NCI-H1417 treated with DMSO at 0.1 percent for 48 hours (cell line): ENCODE data around the gene COQ10A.

ENCODE experiments used
- DNase-seq: peaks from one replicate; lab custom pipeline; 2025; lab: John Stamatoyannopoulos, UW

Gene COQ10A

DNA sequence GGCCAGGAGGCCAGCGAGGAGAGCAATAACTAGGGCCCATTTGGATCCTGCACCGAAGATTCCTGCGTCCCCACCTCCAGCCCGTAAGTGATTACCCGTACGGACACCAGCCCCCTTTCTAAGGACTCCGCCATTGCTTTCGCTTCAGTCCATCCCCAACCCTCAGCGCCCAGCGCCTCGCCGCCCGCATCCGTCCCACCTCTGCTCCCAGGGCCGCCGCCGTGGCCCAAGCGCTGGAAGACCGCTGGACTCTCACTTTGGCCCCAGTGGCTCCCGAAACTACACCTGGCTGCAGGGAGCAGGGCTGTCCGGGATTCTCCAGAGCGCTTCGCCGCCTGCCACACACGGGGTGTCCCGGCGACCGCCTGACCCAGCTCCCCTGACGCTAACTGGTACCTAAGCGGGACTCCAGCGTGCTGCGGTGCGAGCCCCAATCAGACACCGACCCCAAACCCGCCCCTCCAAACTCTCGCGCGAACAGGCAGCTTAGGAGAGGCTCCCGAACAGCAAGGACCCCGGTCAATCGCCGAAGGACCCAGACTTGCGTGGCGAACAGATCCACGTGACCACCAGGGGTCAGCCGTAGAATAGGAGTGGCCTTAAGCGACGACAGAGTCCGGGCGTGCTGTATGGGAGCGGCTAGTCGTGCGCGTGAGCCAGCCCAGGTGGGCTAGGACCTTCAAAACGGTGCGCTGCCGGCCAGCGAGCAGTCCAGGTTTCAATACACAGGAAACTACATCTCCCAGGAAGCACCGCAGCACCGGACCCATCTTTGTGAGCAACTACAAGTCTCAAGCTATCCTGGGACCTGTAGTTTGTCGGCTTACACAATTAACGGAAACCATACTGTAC, 49.1 kb downstream of the COQ10A start, which contains the start of gene CNPY2:
TSS of gene CNPY2 (minus strand) at position 367 of the 852 bp plus-strand sequence. CDS start 771 bp downstream, outside the sequence.
- DNase-seq = peak; percentile 95

DNA sequence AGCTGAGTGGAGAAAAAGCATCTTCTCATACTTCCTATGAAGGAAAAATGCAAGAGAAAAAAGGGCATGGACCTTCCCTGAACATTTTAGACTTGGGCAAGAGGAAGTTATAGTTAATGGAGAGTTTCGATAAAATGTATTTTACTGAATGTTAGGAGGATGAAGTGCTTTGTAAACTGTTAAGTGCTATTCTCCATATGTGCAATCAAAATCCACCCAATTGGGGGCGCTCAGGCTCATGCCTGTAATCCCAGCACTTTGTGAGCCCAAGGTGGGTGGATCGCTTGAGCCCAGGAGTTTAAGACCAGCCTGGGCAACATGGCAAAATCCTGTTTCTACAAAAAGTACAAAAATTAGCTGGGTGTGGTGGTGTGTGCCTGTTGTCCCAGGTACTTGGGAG, 50.9 kb downstream of the COQ10A start:
- no peak for DNase-seq
